ENCODE results near the gene FHL2. TPM values are rescaled to one million over a fixed set of nuclear protein-coding genes. Genes with fewer than 3 reads are reported as not detected.

Gene FHL2
- total and polyA plus RNA-seq, 2 donors (not counting 3 experiments of a cell fraction or from before 2014, with no cell fraction given): 197 to 491 TPM

- Histone ChIP-seq H3K27me3 (ENCODE audit: control insufficient read depth in 2 of 2, insufficient read depth in 2 of 2, low read length in 2 of 2) (no peaks in the 10 kb centered on the region), H3K9me1 (replicated peaks; ENCODE audit: control insufficient read depth, extremely low read depth, insufficient read depth, low read length) (no peaks in the 10 kb centered on the region), H3K4me1 (ENCODE audit: control insufficient read depth, extremely low read depth, insufficient read depth, low read length) (peaks cover 41% of the 10 kb centered on the region), H2AFZ (ENCODE audit: low read depth, low read length) (no peak overlapping the region), H3K4me2 (ENCODE audit: insufficient read depth, low read length) (peak overlapping the region; percentile 75), H3K9me3 (replicated peaks; ENCODE audit: control insufficient read depth, insufficient read depth, low read length) (no peaks in the 10 kb centered on the region), H3K27ac (ENCODE audit: insufficient read depth, low read depth, low read length) (peak overlapping the region; percentile 92), H3K36me3 (ENCODE audit: control insufficient read depth in 2 of 2, extremely low read depth in 1 of 2, insufficient read depth in 2 of 2, low read length in 2 of 2) (peaks cover 5 to 12% of the 10 kb centered on the region in 2 experiments), H4K20me1 (replicated peaks; ENCODE audit: control insufficient read depth, extremely low read depth, insufficient read depth, low read length) (no peaks in the 10 kb centered on the region), H3K79me2 (ENCODE audit: control insufficient read depth, insufficient read depth, low read length) (peaks cover 63% of the 10 kb centered on the region), H3K4me3 (replicated peaks in 1 of 3; ENCODE audit: insufficient read depth in 1 of 3, low read depth in 1 of 3, low read length in 3 of 3) (peak overlapping the region; percentile 59 to 99 (median 99)), H3K9ac (replicated peaks; ENCODE audit: extremely low read depth, insufficient read depth, low read length) (peak overlapping the region; percentile 100)
- TF ChIP-seq POLR2AphosphoS5 (IDR thresholded peaks at IDR 0.05; ENCODE audit: insufficient read depth, low read depth, low read length): no peak
- no peak for TF ChIP-seq MYC (IDR thresholded peaks at IDR 0.05; ENCODE audit: low read depth, low read length)
- TF ChIP-seq FOS (IDR thresholded peaks at IDR 0.05; ENCODE audit: borderline replicate concordance, insufficient read depth, low read length): no peak
- no peak for TF ChIP-seq JUN (IDR thresholded peaks at IDR 0.05; ENCODE audit: borderline replicate concordance, insufficient read depth, insufficient read length, low read depth)
- peak; percentile 12 for TF ChIP-seq POLR2A (IDR thresholded peaks at IDR 0.05; ENCODE audit: low read depth, low read length)
- TF ChIP-seq EZH2 (IDR thresholded peaks at IDR 0.05; ENCODE audit: borderline replicate concordance, low read depth, low read length, severe bottlenecking): no peak
- no peak for FAIRE-seq
- BruUV-seq (replicated peaks): no TSS peak
- ChIA-PET CTCF (interaction anchor here (0.9 to 4.7 kb wide), 6 partner anchors 9 to 123 kb away, joined by 3 to 31 read pairs (median 8); no protein-coding TSS in a partner anchor), POLR2A (interaction anchor here (0.8 to 2.0 kb wide), 3 partner anchors 9 to 123 kb away, joined by 3 to 16 read pairs (median 3); no protein-coding TSS in a partner anchor)
- intact Hi-C loops (cut with micrococcal nuclease) (loop anchor here (1.0 to 10.0 kb wide), 3 partner anchors 9 to 797 kb away; partner anchors contain the start of genes C2orf49 and UXS1), dilution Hi-C loops (cut with MboI; ENCODE audit: extremely low pct_ligation_motif_present, low sequenced_read_pairs) (no loop called here)
- peak; percentile 33 for DNase-seq (ENCODE audit: low read depth, low spot score)
These were observed 907 bp downstream of the FHL2 start for GRCh38 chr2:105397953-105398335.

GRCh38 chr2:105397025-105397722 lies 1.7 kb downstream of the FHL2 start:
- Histone ChIP-seq H3K4me1 (ENCODE audit: control insufficient read depth, extremely low read depth, insufficient read depth, low read length) (peaks cover 45% of the 10 kb centered on the region), H3K9ac (replicated peaks; ENCODE audit: extremely low read depth, insufficient read depth, low read length) (peak overlapping the region; percentile 100), H3K9me3 (replicated peaks; ENCODE audit: control insufficient read depth, insufficient read depth, low read length) (no peaks in the 10 kb centered on the region), H3K79me2 (ENCODE audit: control insufficient read depth, insufficient read depth, low read length) (peaks cover 71% of the 10 kb centered on the region), H3K27me3 (ENCODE audit: control insufficient read depth in 2 of 2, insufficient read depth in 2 of 2, low read length in 2 of 2) (no peaks in the 10 kb centered on the region), H2AFZ (ENCODE audit: low read depth, low read length) (no peak overlapping the region), H3K27ac (ENCODE audit: insufficient read depth, low read depth, low read length) (peak overlapping the region; percentile 92), H3K9me1 (replicated peaks; ENCODE audit: control insufficient read depth, extremely low read depth, insufficient read depth, low read length) (no peaks in the 10 kb centered on the region), H3K36me3 (ENCODE audit: control insufficient read depth in 2 of 2, extremely low read depth in 1 of 2, insufficient read depth in 2 of 2, low read length in 2 of 2) (peaks cover 5 to 12% of the 10 kb centered on the region in 2 experiments), H4K20me1 (replicated peaks; ENCODE audit: control insufficient read depth, extremely low read depth, insufficient read depth, low read length) (no peaks in the 10 kb centered on the region), H3K4me2 (ENCODE audit: insufficient read depth, low read length) (peak overlapping the region; percentile 75), H3K4me3 (replicated peaks in 1 of 3; ENCODE audit: insufficient read depth in 1 of 3, low read depth in 1 of 3, low read length in 3 of 3) (peak overlapping the region; percentile 59 to 99 (median 99))
- intact Hi-C loops (cut with micrococcal nuclease): loop anchor here (1.0 to 10.0 kb wide), 2 partner anchors 8 to 798 kb away; partner anchors contain the start of gene UXS1
- ChIA-PET CTCF (interaction anchor here (1.0 to 4.7 kb wide), 2 partner anchors 8 to 124 kb away, joined by 3 to 31 read pairs; no protein-coding TSS in a partner anchor), POLR2A (interaction anchor here (0.7 to 2.4 kb wide), 4 partner anchors 8 to 58 kb away, joined by 4 to 16 read pairs (median 6); no protein-coding TSS in a partner anchor)
- TF ChIP-seq POLR2AphosphoS5 (IDR thresholded peaks at IDR 0.05; ENCODE audit: insufficient read depth, low read depth, low read length) (peak; percentile 43), GATA2 (IDR thresholded peaks at IDR 0.05; ENCODE audit: insufficient read depth, insufficient read length, low read depth, low read length) (no peak), CTCF (IDR thresholded peaks at IDR 0.05; ENCODE audit: extremely low read depth in 1 of 2, insufficient read depth in 1 of 2, low read depth in 1 of 2, low read length in 2 of 2) (no peak), POLR2A (IDR thresholded peaks at IDR 0.05; ENCODE audit: low read depth, low read length) (peak; percentile 13)
- FAIRE-seq (no peak), DNase-seq (ENCODE audit: low read depth, low spot score) (peak; percentile 52)
- TSS peak; percentile 23 for BruUV-seq (replicated peaks)
- dilution Hi-C loops (cut with MboI; ENCODE audit: extremely low pct_ligation_motif_present, low sequenced_read_pairs): no loop called here

Measured in endothelial cell of umbilical vein (primary cell).